IMR-90 (cell line): ENCODE data around the gene VNN1. TPM values are rescaled to one million over a fixed set of nuclear protein-coding genes. Genes with fewer than 3 reads are reported as not detected.

Source experiments
- ATAC-seq: fragments of 200-7000 bp; cut with Tn5 transposase; 2 replicates; pipeline ENCODE4 v1.9.1; 2020; ENCODE audit warnings: low read depth, mild to moderate bottlenecking, moderate library complexity
- BruUV-seq: library from RNA; stranded (reverse); fragments of 400-500 nt; replicated peaks from 2 replicates; lab custom pipeline; 2021; lab: Mats Ljungman, UMichigan
- CTCF ChIA-PET: fragments of 300-600 bp; formaldehyde crosslinking; extraction: SDS; loops from one replicate; lab custom pipeline; 2021; ENCODE audit warnings: antibody characterized with exemption; lab: Yijun Ruan, JAX
- POLR2A ChIA-PET: fragments of 300-600 bp; sonication (Branson Sonifier 250); formaldehyde crosslinking; loops from one replicate; lab custom pipeline; 2022; ENCODE audit warnings: antibody characterized with exemption; ENCODE audit not compliant: unreplicated experiment; lab: Charles Lee
- DNase-seq: peaks from one replicate; pipeline ENCODE4 v3.0.0; 2013
- H2AFZ ChIP-seq: replicated peaks from 2 replicates; pipeline ENCODE3; 2013; ENCODE audit warnings: low read length, mild to moderate bottlenecking; ENCODE audit not compliant: poor library complexity
- H2AK5ac ChIP-seq: 2 replicates; pipeline ENCODE4 v1.6.1; 2013; ENCODE audit warnings: low read depth, low read length, inconsistent platforms
- H2AK9ac ChIP-seq: replicated peaks from 2 replicates; pipeline ENCODE3; 2013; ENCODE audit warnings: mild to moderate bottlenecking, low read depth, low read length, moderate library complexity; ENCODE audit not compliant: poor library complexity
- H2BK120ac ChIP-seq: 2 replicates; pipeline ENCODE4 v1.6.1; 2013; ENCODE audit warnings: low read depth, low read length, inconsistent platforms
- H2BK15ac ChIP-seq: 3 replicates; pipeline ENCODE4 v1.6.1; 2013; ENCODE audit warnings: low read depth, low read length, inconsistent platforms
- H2BK20ac ChIP-seq: 2 replicates; pipeline ENCODE4 v1.6.1; 2013; ENCODE audit warnings: low read depth, mild to moderate bottlenecking, inconsistent platforms, low read length, moderate library complexity
- H2BK5ac ChIP-seq: 2 replicates; pipeline ENCODE4 v1.6.1; 2013; ENCODE audit warnings: mild to moderate bottlenecking, low read depth, low read length, inconsistent platforms; ENCODE audit not compliant: poor library complexity, severe bottlenecking
- H3K14ac ChIP-seq: replicated peaks from 2 replicates; pipeline ENCODE4 v1.6.1; 2013; ENCODE audit warnings: low read depth, low read length, inconsistent platforms
- H3K18ac ChIP-seq: 2 replicates; pipeline ENCODE4 v1.6.1; 2013; ENCODE audit warnings: low read depth, low read length, control low read depth
- H3K23ac ChIP-seq: 2 replicates; pipeline ENCODE4 v1.6.1; 2013; ENCODE audit warnings: low read depth, low read length, inconsistent platforms
- H3K27ac ChIP-seq: 2 replicates; pipeline ENCODE4 v1.5.1; 2013; ENCODE audit warnings: mild to moderate bottlenecking, control low read depth, low read length; ENCODE audit not compliant: insufficient read depth
- H3K27me3 ChIP-seq: 2 replicates; pipeline ENCODE4 v1.6.1; 2013; ENCODE audit warnings: low read length; ENCODE audit not compliant: control insufficient read depth, insufficient read depth
- H3K36me3 ChIP-seq: 2 replicates; pipeline ENCODE4 v1.6.1; 2013; ENCODE audit warnings: low read length, mixed read lengths; ENCODE audit not compliant: control insufficient read depth, insufficient read depth
- H3K4ac ChIP-seq: 2 replicates; pipeline ENCODE4 v1.6.1; 2013; ENCODE audit warnings: low read depth, low read length, inconsistent platforms
- H3K4me1 ChIP-seq: 2 replicates; pipeline ENCODE4 v1.6.1; 2013; ENCODE audit warnings: low read length, mixed read lengths; ENCODE audit not compliant: control insufficient read depth, insufficient read depth
- H3K4me2 ChIP-seq: 2 replicates; pipeline ENCODE4 v1.6.1; 2013; ENCODE audit warnings: low read depth, mild to moderate bottlenecking, control low read depth, low read length, moderate library complexity
- H3K4me3 ChIP-seq: 2 replicates; pipeline ENCODE4 v1.5.1; 2013; ENCODE audit warnings: low read depth, mild to moderate bottlenecking, control low read depth, low read length, moderate library complexity; ENCODE audit not compliant: insufficient read depth
- H3K56ac ChIP-seq: 2 replicates; pipeline ENCODE4 v1.6.1; 2013; ENCODE audit warnings: low read length, inconsistent platforms; ENCODE audit not compliant: insufficient read depth; ENCODE audit errors: extremely low read depth
- H3K79me1 ChIP-seq, 2 experiments: 2 replicates each; pipeline ENCODE4 v1.6.1; 2013; ENCODE audit warnings: low read length in 2 of 2, inconsistent platforms in 1 of 2, low read depth in 1 of 2
- H3K9ac ChIP-seq: 2 replicates; pipeline ENCODE4 v1.6.1; 2013; ENCODE audit warnings: low read depth, low read length, control low read depth
- H3K9me1 ChIP-seq: 2 replicates; pipeline ENCODE4 v1.6.1; 2013; ENCODE audit warnings: low read length, inconsistent platforms; ENCODE audit not compliant: insufficient read depth
- H3K9me3 ChIP-seq: 2 replicates; pipeline ENCODE4 v1.6.1; 2013; ENCODE audit warnings: low read length; ENCODE audit not compliant: control insufficient read depth, insufficient read depth
- H4K20me1 ChIP-seq: 2 replicates; pipeline ENCODE4 v1.6.1; 2013; ENCODE audit warnings: low read length, inconsistent platforms; ENCODE audit not compliant: insufficient read depth
- H4K5ac ChIP-seq: 2 replicates; pipeline ENCODE4 v1.6.1; 2013; ENCODE audit warnings: mild to moderate bottlenecking, low read depth, low read length, control low read depth
- H4K8ac ChIP-seq, 2 experiments: 2 replicates each; pipeline ENCODE4 v1.6.1; 2013; ENCODE audit warnings: low read depth in 2 of 2, low read length in 2 of 2, control low read depth in 1 of 2, inconsistent platforms in 1 of 2
- H4K91ac ChIP-seq: 2 replicates; pipeline ENCODE4 v1.6.1; 2013; ENCODE audit warnings: low read depth, low read length, inconsistent platforms; ENCODE audit not compliant: insufficient read depth
- CTCF ChIP-seq: conservative IDR thresholded peaks from 2 replicates; pipeline ENCODE4 v1.5.1; 2012; ENCODE audit warnings: mild to moderate bottlenecking, low read depth, low read length, improper control_type of control experiment
- MXI1 ChIP-seq: IDR thresholded peaks from 2 replicates; pipeline ENCODE4 v1.6.1; 2012; ENCODE audit warnings: low read depth, mild to moderate bottlenecking, low read length, moderate library complexity, borderline replicate concordance
- WGBS, 2 experiments: methylation state at CpG; one replicate each; pipeline versions ENCODE4 v1.1.5 to v1.1.7; 2013; ENCODE audit warnings: missing lambda C conversion rate in 2 of 2; ENCODE audit not compliant: insufficient read length in 1 of 2; ENCODE audit errors: extremely low coverage in 2 of 2; 5-methylcytosine and 5-hydroxymethylcytosine counted together
- dilution Hi-C: fragments of 300-500 bp; cut with HindIII; formaldehyde crosslinking; loops from one replicate; pipeline ENCODE4 v1.14.3; 2018; ENCODE audit warnings: low sequenced_read_pairs; ENCODE audit not compliant: unreplicated experiment
- in situ Hi-C: fragments of 300-500 bp; cut with MboI; formaldehyde crosslinking; loops from 3 replicates; pipeline ENCODE4 v1.14.3; 2019; ENCODE audit warnings: low sequenced_read_pairs, inconsistent platforms, mixed read lengths
- intact Hi-C: fragments of 100-400 bp; cut with micrococcal nuclease; formaldehyde crosslinking; loops from 2 replicates; pipeline ENCODE4 v1.10.0; 2022
- polyA plus RNA-seq, 3 experiments: library from polyadenylated mRNA; depleted of rRNA; stranded (reverse); fragments of >200 nt; gene quantifications; 2 replicates each; pipeline ENCODE4 v1.2.3, GENCODE V29; 2012; ENCODE audit warnings: low replicate concordance in 1 of 3
- total RNA-seq: library from RNA; depleted of rRNA; stranded (reverse); fragments of >200 nt; gene quantifications from 2 replicates; pipeline ENCODE4 v1.2.3, GENCODE V29; 2012

VNN1 gene
- total and polyA plus RNA-seq, 2 of the 4 experiments (the other 2 are of a cell fraction), result 0.07 TPM; not detected in 1

GRCh38 chr6:132726608-132726975, 12.7 kb upstream of the VNN1 start:
- in situ Hi-C loops, result no loop called here
- intact Hi-C loops, result no loop called here
- CTCF ChIA-PET, result no interaction called here

More at GRCh38 chr6:132726608-132726975, 12.7 kb upstream of the VNN1 start:
- POLR2A ChIA-PET, result no interaction called here
- H3K14ac ChIP-seq, result no peak overlapping the region
- peak overlapping the region; percentile 40 for H2BK120ac ChIP-seq
- no peak overlapping the region for H3K18ac ChIP-seq
- H2BK15ac ChIP-seq, result no peak overlapping the region
- H3K23ac ChIP-seq, result no peak overlapping the region
- H3K9me3 ChIP-seq, result no peaks in the 10 kb centered on the region
- H4K91ac ChIP-seq, result peak overlapping the region; percentile 4; the same call in 1 of the 2 replicates
- no peak overlapping the region for H3K4ac ChIP-seq
- H3K27ac ChIP-seq, result no peak overlapping the region
- H4K5ac ChIP-seq, result no peak overlapping the region
- H3K9ac ChIP-seq, result no peak overlapping the region
- no peak overlapping the region for H2AFZ ChIP-seq
- no peak overlapping the region for H3K56ac ChIP-seq
- no peak for TF ChIP-seq MXI1
- no peak for TF ChIP-seq CTCF
- DNase-seq (no peak), ATAC-seq (no peak)
- peak overlapping the region; percentile 43 for H2AK9ac ChIP-seq
- no peak overlapping the region for H3K4me3 ChIP-seq
- no peaks in the 10 kb centered on the region for H3K79me1 ChIP-seq
- no peaks in the 10 kb centered on the region for H3K27me3 ChIP-seq
- H4K20me1 ChIP-seq, result no peaks in the 10 kb centered on the region
- no peaks in the 10 kb centered on the region; the same call in 1 of the 2 replicates for H3K36me3 ChIP-seq
- dilution Hi-C loops, result no loop called here
- H3K4me1 ChIP-seq, result peaks cover 6% of the 10 kb centered on the region
- no peak overlapping the region for H4K8ac ChIP-seq
- WGBS, 2 experiments, result no CpG with 5 or more reads among the region's 4 CpGs
- H3K4me2 ChIP-seq, result no peak overlapping the region
- 0 out of 2 replicates have a peak overlapping the region, but pooled peaks have one; percentile 8 for H2AK5ac ChIP-seq
- H3K9me1 ChIP-seq, result peaks cover 3% of the 10 kb centered on the region; the same call in 1 of the 2 replicates
- H2BK5ac ChIP-seq, result no peak overlapping the region
- BruUV-seq, result no TSS peak
- peak overlapping the region; percentile 18; the same call in 1 of the 2 replicates for H2BK20ac ChIP-seq
